Measurements from ENCODE around the gene UGT1A3.

DNA sequence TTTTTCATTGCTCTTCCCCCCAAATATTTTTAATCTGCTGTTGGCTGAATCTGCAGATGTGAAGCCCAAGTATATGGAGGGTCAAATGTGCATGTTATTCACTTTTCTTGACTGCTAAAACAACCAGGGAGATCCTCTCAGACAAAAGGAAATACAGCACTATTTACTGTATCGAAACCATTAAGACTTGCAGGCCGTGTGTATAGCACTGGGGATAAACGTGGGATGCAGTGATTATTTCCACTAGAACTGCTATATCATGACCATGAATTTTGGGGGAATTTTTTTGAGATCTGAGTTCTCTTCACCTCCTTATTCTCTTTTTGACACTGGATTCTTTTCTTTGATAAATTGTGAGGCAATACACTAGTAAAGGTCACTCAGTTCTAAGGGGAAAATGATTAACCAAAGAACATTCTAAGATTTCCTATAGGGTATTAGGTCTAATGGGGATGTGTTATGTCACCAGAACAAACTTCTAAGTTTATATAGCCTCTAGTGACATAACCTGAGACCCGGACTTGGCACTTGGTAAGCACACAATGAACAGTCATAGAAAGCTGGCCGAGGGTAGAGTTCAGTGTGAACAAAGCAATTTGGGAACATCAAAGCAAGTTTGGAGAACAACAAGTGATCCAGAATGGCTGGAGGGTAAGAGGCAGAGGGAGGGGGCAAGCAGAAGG, 16.4 kb downstream of the UGT1A3 start:
- TF ChIP-seq RAD21 (IDR thresholded peaks at IDR 0.05; ENCODE audit: low read depth) = no peak
- no peak for TF ChIP-seq CEBPB (IDR thresholded peaks at IDR 0.05)
